Left renal cortex interstitium (tissue), 4 donors: ENCODE measurements around the gene CHP2. TPM values are rescaled to one million over a fixed set of nuclear protein-coding genes. Genes with fewer than 3 reads are reported as not detected.

Source experiments
- DNase-seq, 4 donors: peaks; one replicate each; pipeline ENCODE4 v3.0.0-alpha.2; 2013; ENCODE audit warnings: low read depth in 4 of 4, low spot score in 2 of 4, missing footprints in 1 of 4
- polyA plus RNA-seq, 4 donors: library from polyadenylated mRNA; unstranded; fragments of 120-200 nt; gene quantifications; one replicate each; pipeline ENCODE4 v1.2.1, GENCODE V29; 2013; ENCODE audit not compliant: insufficient read length in 4 of 4

Gene CHP2
- polyA plus RNA-seq, 4 donors: 0.56 to 1.8 (median 1.2) TPM

GRCh38 chr16:23803591-23804123 is 48.8 kb downstream of the CHP2 start:
- DNase-seq: no peak

DNA sequence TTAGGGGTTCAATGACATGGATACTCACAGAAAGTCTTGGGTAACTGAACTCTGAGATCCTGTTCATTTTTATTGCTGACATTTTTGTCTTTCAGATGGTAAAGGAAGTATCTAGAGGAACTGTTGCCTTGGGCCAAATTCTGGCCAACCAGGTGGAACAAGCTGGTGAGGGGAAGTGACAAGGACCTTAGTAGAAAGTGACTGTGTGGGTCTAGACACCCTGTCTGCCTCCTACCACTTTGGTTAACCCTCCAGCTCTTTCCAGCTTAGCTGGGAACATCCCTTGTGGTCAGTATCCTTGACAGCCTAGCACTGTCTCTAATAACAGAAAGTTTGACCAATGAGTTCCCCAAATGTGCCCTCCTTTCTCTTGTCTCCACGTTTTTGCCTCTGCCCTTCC is 52.2 kb downstream of the CHP2 start:
- DNase-seq: no peak

Other genes starting within 250 kb of the CHP2 start
- 100 to 1,000 TPM; 110 to 158 (median 140) TPM for gene GGA2, start 244.5 kb upstream of the CHP2 start, polyA plus RNA-seq
- gene EARS2, start 197.7 kb upstream of the CHP2 start, polyA plus RNA-seq: 10 to 100 TPM; 28.2 to 33.2 (median 30.2) TPM
- 10 to 100 TPM; 66.7 to 80.8 (median 74.6) TPM for gene UBFD1, start 197.3 kb upstream of the CHP2 start, polyA plus RNA-seq
- gene NDUFAB1, start 158.7 kb upstream of the CHP2 start, polyA plus RNA-seq: 100 to 1,000 TPM in 2 of 4 donors, 10 to 100 TPM in 2; 88.4 to 106 (median 98.1) TPM
- 10 to 100 TPM; 17.5 to 22.3 (median 20.4) TPM for gene PALB2, start 113.7 kb upstream of the CHP2 start, polyA plus RNA-seq
- gene DCTN5, start 113.6 kb upstream of the CHP2 start, polyA plus RNA-seq: 10 to 100 TPM; 55.9 to 71.1 (median 64.8) TPM
- 10 to 100 TPM; 24.4 to 29.9 (median 26.1) TPM for gene PLK1, start 76.1 kb upstream of the CHP2 start, polyA plus RNA-seq
- gene ERN2, start 41.8 kb upstream of the CHP2 start, polyA plus RNA-seq: 1 to 10 TPM in 1 of 4 donors, under 1 TPM in 3; 0.51 to 1.1 (median 0.77) TPM
- 1 to 10 TPM; 3.8 to 5.1 (median 4.7) TPM for gene PRKCB, start 81.0 kb downstream of the CHP2 start, polyA plus RNA-seq